ENCODE measurements around the gene ARPC2. TPM values are rescaled to one million over a fixed set of nuclear protein-coding genes. Genes with fewer than 3 reads are reported as not detected.

ARPC2 gene
- total RNA-seq, 1 donor from 2014 or later, result 153 TPM

DNA sequence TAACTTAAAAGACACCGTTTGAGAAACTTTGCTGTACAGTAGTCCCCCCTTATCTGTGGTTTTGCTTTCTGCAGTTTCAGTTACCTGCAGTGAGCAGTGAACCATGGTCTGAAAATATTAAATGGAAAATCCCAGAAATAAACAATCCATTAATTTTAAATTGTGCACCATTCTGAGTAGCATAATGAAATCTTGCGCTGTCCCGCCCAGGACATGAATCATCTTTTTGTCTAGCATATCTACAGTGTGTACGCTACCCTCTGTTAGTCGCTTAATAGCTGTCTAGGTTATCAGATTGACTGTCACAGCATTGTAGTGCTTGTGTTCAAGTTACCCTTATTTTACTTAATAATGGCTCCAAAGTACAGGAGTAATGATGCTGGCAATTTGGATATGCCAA, 6.1 kb downstream of the ARPC2 start:
- H3K27ac Mint-ChIP-seq, result no peak overlapping the region
- peaks cover 6% of the 10 kb centered on the region for H3K36me3 Mint-ChIP-seq (ENCODE audit: insufficient read depth)
- TF ChIP-seq, protein P1, sequence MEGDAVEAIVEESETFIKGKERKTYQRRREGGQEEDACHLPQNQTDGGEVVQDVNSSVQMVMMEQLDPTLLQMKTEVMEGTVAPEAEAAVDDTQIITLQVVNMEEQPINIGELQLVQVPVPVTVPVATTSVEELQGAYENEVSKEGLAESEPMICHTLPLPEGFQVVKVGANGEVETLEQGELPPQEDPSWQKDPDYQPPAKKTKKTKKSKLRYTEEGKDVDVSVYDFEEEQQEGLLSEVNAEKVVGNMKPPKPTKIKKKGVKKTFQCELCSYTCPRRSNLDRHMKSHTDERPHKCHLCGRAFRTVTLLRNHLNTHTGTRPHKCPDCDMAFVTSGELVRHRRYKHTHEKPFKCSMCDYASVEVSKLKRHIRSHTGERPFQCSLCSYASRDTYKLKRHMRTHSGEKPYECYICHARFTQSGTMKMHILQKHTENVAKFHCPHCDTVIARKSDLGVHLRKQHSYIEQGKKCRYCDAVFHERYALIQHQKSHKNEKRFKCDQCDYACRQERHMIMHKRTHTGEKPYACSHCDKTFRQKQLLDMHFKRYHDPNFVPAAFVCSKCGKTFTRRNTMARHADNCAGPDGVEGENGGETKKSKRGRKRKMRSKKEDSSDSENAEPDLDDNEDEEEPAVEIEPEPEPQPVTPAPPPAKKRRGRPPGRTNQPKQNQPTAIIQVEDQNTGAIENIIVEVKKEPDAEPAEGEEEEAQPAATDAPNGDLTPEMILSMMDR (IDR thresholded peaks at IDR 0.05; ENCODE audit: unreplicated experiment), result no peak
- peaks cover 19% of the 10 kb centered on the region for H3K4me1 Mint-ChIP-seq (ENCODE audit: low read depth)
- no peak overlapping the region for H3K4me3 Mint-ChIP-seq (ENCODE audit: low read depth)
- no peak for DNase-seq (ENCODE audit: low spot score, unreplicated experiment)
- no peaks in the 10 kb centered on the region for H3K9me3 Mint-ChIP-seq (ENCODE audit: low read depth)
- H3K27me3 Mint-ChIP-seq, result no peaks in the 10 kb centered on the region

DNA sequence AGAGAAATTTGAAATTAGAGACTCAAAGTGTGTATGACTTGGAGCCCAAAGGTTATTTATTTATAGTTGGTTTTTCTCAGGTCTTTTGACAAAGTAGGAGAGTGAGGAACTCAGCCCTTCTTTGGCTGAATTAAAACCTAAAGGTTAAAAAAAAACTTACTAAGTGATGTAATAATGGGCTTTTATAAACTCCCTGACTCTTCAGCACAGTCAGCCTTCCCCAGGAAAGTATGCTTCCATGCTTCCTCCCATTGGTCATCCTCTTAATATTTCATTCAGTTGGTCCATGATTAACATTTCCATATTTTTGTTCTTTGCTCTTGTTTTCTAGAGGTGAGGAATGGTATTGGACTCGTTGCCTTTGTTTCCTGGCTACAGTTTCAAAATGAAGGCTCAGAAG, 7.2 kb downstream of the ARPC2 start:
- H3K27ac Mint-ChIP-seq, result no peak overlapping the region
- no peak for DNase-seq (ENCODE audit: low spot score, unreplicated experiment)
- no peaks in the 10 kb centered on the region for H3K27me3 Mint-ChIP-seq
- peaks cover 8% of the 10 kb centered on the region for H3K36me3 Mint-ChIP-seq (ENCODE audit: insufficient read depth)
- H3K4me3 Mint-ChIP-seq (ENCODE audit: low read depth), result no peak overlapping the region
- TF ChIP-seq, protein P1 (IDR thresholded peaks at IDR 0.05; ENCODE audit: unreplicated experiment), result no peak
- H3K4me1 Mint-ChIP-seq (ENCODE audit: low read depth), result peaks cover 9% of the 10 kb centered on the region
- no peaks in the 10 kb centered on the region for H3K9me3 Mint-ChIP-seq (ENCODE audit: low read depth)

DNA sequence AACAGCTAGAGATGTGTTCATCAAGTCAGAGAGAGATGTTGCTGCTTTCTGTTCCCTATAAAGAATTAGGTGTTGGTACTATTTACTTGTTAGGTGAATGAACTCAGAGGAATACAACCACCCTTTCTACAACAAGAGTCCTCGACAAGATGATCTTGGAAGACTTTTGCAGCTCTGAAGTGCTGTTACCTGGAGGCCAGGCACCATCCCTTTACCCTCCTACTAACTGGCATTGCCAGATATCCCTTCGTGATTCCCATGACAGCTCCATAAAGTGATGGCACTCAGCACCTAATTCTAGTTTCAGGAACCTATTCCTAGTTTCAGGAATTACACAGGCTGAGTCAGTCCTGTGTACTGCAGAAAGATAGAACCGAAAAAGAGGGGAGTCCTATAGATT, 9.9 kb downstream of the ARPC2 start:
- Mint-ChIP-seq H3K27me3 (no peaks in the 10 kb centered on the region), H3K4me3 (ENCODE audit: low read depth) (no peak overlapping the region), H3K9me3 (ENCODE audit: low read depth) (no peaks in the 10 kb centered on the region), H3K27ac (no peak overlapping the region), H3K4me1 (ENCODE audit: low read depth) (peaks cover 10% of the 10 kb centered on the region), H3K36me3 (ENCODE audit: insufficient read depth) (peaks cover 22% of the 10 kb centered on the region)
- no peak for DNase-seq (ENCODE audit: low spot score, unreplicated experiment)
- TF ChIP-seq, protein P1 (IDR thresholded peaks at IDR 0.05; ENCODE audit: unreplicated experiment), result no peak

DNA sequence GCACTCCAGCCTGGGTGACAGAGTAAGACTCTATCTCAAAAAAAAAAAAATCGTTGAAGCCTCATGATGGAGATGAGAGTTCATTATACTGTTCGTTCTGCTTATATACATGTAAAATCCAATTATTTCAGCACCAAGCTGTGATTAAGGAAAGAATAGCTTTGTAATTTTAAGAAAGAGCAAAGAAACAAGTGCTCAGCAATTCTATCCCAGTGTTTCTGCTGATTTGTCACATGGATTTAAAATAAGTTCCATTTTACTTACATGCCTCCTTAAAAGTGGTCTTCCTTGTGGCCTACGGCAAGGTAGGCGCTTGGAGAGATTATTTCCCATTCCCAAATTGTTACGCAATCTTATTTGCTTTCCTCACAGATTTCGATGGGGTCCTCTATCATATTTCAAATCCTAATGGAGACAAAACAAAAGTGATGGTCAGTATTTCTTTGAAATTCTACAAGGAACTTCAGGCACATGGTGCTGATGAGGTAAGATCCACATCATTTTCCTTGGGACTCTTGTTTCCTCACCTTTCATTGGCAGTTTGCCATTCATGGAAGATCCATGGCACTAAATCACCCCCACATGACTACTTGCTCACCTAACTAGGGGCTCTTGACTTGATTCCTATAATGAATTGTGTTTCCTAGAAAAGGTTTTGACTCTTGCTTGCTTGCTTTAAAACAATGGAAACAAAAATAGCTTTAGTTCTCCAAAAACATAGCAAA, 11.5 kb downstream of the ARPC2 start:
- Mint-ChIP-seq H3K4me1 (ENCODE audit: low read depth) (peaks cover 9% of the 10 kb centered on the region), H3K27me3 (no peaks in the 10 kb centered on the region), H3K4me3 (ENCODE audit: low read depth) (no peak overlapping the region), H3K9me3 (ENCODE audit: low read depth) (no peaks in the 10 kb centered on the region), H3K27ac (peak overlapping the region; percentile 45), H3K36me3 (ENCODE audit: insufficient read depth) (peaks cover 27% of the 10 kb centered on the region)
- no peak for DNase-seq (ENCODE audit: low spot score, unreplicated experiment)
- TF ChIP-seq, protein P1 (IDR thresholded peaks at IDR 0.05; ENCODE audit: unreplicated experiment), result no peak

DNA sequence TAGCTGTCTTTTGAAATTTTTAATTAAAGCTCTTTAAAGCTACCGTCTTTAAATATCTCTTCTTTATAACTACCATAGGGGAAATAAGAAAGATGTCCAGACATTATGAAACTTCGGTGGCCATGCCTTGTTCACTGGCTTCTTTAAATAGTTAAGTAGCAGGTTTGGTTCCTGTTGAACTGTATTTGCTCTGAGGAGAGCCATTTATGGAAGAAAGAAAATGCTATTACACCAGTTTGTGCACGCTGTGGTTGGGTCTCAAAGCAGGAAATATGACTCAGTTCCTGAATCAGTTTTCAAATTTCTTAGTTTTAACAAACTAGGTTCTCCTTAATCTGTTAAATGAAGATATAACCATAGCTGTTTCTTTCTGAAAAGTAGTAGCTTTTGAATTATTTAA, 12.2 kb downstream of the ARPC2 start:
- Mint-ChIP-seq H3K4me1 (ENCODE audit: low read depth) (peaks cover 15% of the 10 kb centered on the region), H3K36me3 (ENCODE audit: insufficient read depth) (peaks cover 31% of the 10 kb centered on the region), H3K4me3 (ENCODE audit: low read depth) (no peak overlapping the region), H3K27ac (peak overlapping the region; percentile 45), H3K27me3 (no peaks in the 10 kb centered on the region), H3K9me3 (ENCODE audit: low read depth) (no peaks in the 10 kb centered on the region)
- TF ChIP-seq, protein P1 (IDR thresholded peaks at IDR 0.05; ENCODE audit: unreplicated experiment), result no peak
- DNase-seq (ENCODE audit: low spot score, unreplicated experiment), result no peak
